Measurements from ENCODE around the gene PCGF3.

The PCGF3 gene

GRCh38 chr4:674172-675035 is 31.2 kb upstream of the PCGF3 start, which contains the start of the genes ATP5ME and MYL5:
TSS of gene ATP5ME (minus strand) at chr4:674276. CDS start at chr4:674247, 29 bp downstream.
TSS of gene MYL5 (plus strand) at chr4:674542. CDS start at chr4:678027, 3,485 bp downstream.
- H3K4me3 ChIP-seq (ENCODE audit: low read length), result peak within 1 kb of the TSS; percentile 90
- peaks cover 17% of the 10 kb centered on the region for H3K36me3 ChIP-seq (ENCODE audit: control insufficient read depth, insufficient read depth, low read length)
- no peaks in the 10 kb centered on the region for H3K27me3 ChIP-seq (ENCODE audit: control insufficient read depth, insufficient read depth, low read length)
- peak within 1 kb of the TSS; percentile 88 for H3K9ac ChIP-seq (ENCODE audit: low read length)
- peak within 1 kb of the TSS; percentile 96 for H3K27ac ChIP-seq (ENCODE audit: low read depth, low read length)
- H3K4me1 ChIP-seq (ENCODE audit: control insufficient read depth, insufficient read depth, low read length), result peaks cover 10% of the 10 kb centered on the region

- Histone ChIP-seq H3K4me3 (ENCODE audit: low read length) (peak overlapping the region; percentile 90), H3K27ac (ENCODE audit: low read depth, low read length) (peak overlapping the region; percentile 96), H3K4me1 (ENCODE audit: control insufficient read depth, insufficient read depth, low read length) (peaks cover 10% of the 10 kb centered on the region), H3K27me3 (ENCODE audit: control insufficient read depth, insufficient read depth, low read length) (no peaks in the 10 kb centered on the region), H3K36me3 (ENCODE audit: control insufficient read depth, insufficient read depth, low read length) (peaks cover 17% of the 10 kb centered on the region), H3K9ac (ENCODE audit: low read length) (peak overlapping the region; percentile 88)
Measured at GRCh38 chr4:675036-675882, 30.4 kb upstream of the PCGF3 start.

GRCh38 chr4:675980-676870 is 29.4 kb upstream of the PCGF3 start:
- H3K4me3 ChIP-seq (ENCODE audit: low read length), result no peak overlapping the region

GRCh38 chr4:676871-677235 is 28.8 kb upstream of the PCGF3 start:
- Histone ChIP-seq H3K4me3 (ENCODE audit: low read length) (no peak overlapping the region), H3K9ac (ENCODE audit: low read length) (no peak overlapping the region), H3K27me3 (ENCODE audit: control insufficient read depth, insufficient read depth, low read length) (no peaks in the 10 kb centered on the region), H3K36me3 (ENCODE audit: control insufficient read depth, insufficient read depth, low read length) (peaks cover 5% of the 10 kb centered on the region), H3K4me1 (ENCODE audit: control insufficient read depth, insufficient read depth, low read length) (peaks cover 10% of the 10 kb centered on the region), H3K27ac (ENCODE audit: low read depth, low read length) (no peak overlapping the region)

More at GRCh38 chr4:675980-676870, 29.4 kb upstream of the PCGF3 start:
- Histone ChIP-seq H3K27ac (ENCODE audit: low read depth, low read length) (no peak overlapping the region), H3K4me1 (ENCODE audit: control insufficient read depth, insufficient read depth, low read length) (peaks cover 10% of the 10 kb centered on the region), H3K36me3 (ENCODE audit: control insufficient read depth, insufficient read depth, low read length) (peaks cover 9% of the 10 kb centered on the region), H3K9ac (ENCODE audit: low read length) (no peak overlapping the region), H3K27me3 (ENCODE audit: control insufficient read depth, insufficient read depth, low read length) (no peaks in the 10 kb centered on the region)

- Histone ChIP-seq H3K36me3 (ENCODE audit: control insufficient read depth, insufficient read depth, low read length) (no peaks in the 10 kb centered on the region), H3K27ac (ENCODE audit: low read depth, low read length) (no peak overlapping the region), H3K4me3 (ENCODE audit: low read length) (no peak overlapping the region), H3K4me1 (ENCODE audit: control insufficient read depth, insufficient read depth, low read length) (peaks cover 10% of the 10 kb centered on the region), H3K27me3 (ENCODE audit: control insufficient read depth, insufficient read depth, low read length) (peaks cover 2% of the 10 kb centered on the region), H3K9ac (ENCODE audit: low read length) (no peak overlapping the region)
Measured at GRCh38 chr4:677431-678293, 28.0 kb upstream of the PCGF3 start.

GRCh38 chr4:678331-679103 is 27.1 kb upstream of the PCGF3 start:
- H3K36me3 ChIP-seq (ENCODE audit: control insufficient read depth, insufficient read depth, low read length), result no peaks in the 10 kb centered on the region
- H3K27ac ChIP-seq (ENCODE audit: low read depth, low read length), result no peak overlapping the region
- peaks cover 6% of the 10 kb centered on the region for H3K4me1 ChIP-seq (ENCODE audit: control insufficient read depth, insufficient read depth, low read length)
- H3K4me3 ChIP-seq (ENCODE audit: low read length), result no peak overlapping the region
- peaks cover 2% of the 10 kb centered on the region for H3K27me3 ChIP-seq (ENCODE audit: control insufficient read depth, insufficient read depth, low read length)
- H3K9ac ChIP-seq (ENCODE audit: low read length), result no peak overlapping the region

GRCh38 chr4:679104-679481 is 26.5 kb upstream of the PCGF3 start:
- Histone ChIP-seq H3K4me3 (ENCODE audit: low read length) (no peak overlapping the region), H3K4me1 (ENCODE audit: control insufficient read depth, insufficient read depth, low read length) (peaks cover 5% of the 10 kb centered on the region), H3K27me3 (ENCODE audit: control insufficient read depth, insufficient read depth, low read length) (peaks cover 2% of the 10 kb centered on the region), H3K27ac (ENCODE audit: low read depth, low read length) (no peak overlapping the region), H3K9ac (ENCODE audit: low read length) (no peak overlapping the region), H3K36me3 (ENCODE audit: control insufficient read depth, insufficient read depth, low read length) (no peaks in the 10 kb centered on the region)

- no peak overlapping the region for H3K4me3 ChIP-seq (ENCODE audit: low read length)
Measured at GRCh38 chr4:679629-680028, 26.0 kb upstream of the PCGF3 start.

GRCh38 chr4:680091-680490 is 25.5 kb upstream of the PCGF3 start:
- H3K27ac ChIP-seq (ENCODE audit: low read depth, low read length), result no peak overlapping the region
- peaks cover 2% of the 10 kb centered on the region for H3K27me3 ChIP-seq (ENCODE audit: control insufficient read depth, insufficient read depth, low read length)

More at GRCh38 chr4:679629-680028, 26.0 kb upstream of the PCGF3 start:
- Histone ChIP-seq H3K4me1 (ENCODE audit: control insufficient read depth, insufficient read depth, low read length) (peaks cover 5% of the 10 kb centered on the region), H3K36me3 (ENCODE audit: control insufficient read depth, insufficient read depth, low read length) (no peaks in the 10 kb centered on the region), H3K9ac (ENCODE audit: low read length) (no peak overlapping the region), H3K27me3 (ENCODE audit: control insufficient read depth, insufficient read depth, low read length) (peaks cover 2% of the 10 kb centered on the region), H3K27ac (ENCODE audit: low read depth, low read length) (no peak overlapping the region)

GRCh38 chr4:680551-680927 is 25.1 kb upstream of the PCGF3 start:
- Histone ChIP-seq H3K27ac (ENCODE audit: low read depth, low read length) (no peak overlapping the region), H3K27me3 (ENCODE audit: control insufficient read depth, insufficient read depth, low read length) (peaks cover 2% of the 10 kb centered on the region), H3K36me3 (ENCODE audit: control insufficient read depth, insufficient read depth, low read length) (peaks cover 2% of the 10 kb centered on the region), H3K4me3 (ENCODE audit: low read length) (peak overlapping the region; percentile 41), H3K9ac (ENCODE audit: low read length) (no peak overlapping the region), H3K4me1 (ENCODE audit: control insufficient read depth, insufficient read depth, low read length) (no peaks in the 10 kb centered on the region)

More at GRCh38 chr4:680091-680490, 25.5 kb upstream of the PCGF3 start:
- Histone ChIP-seq H3K36me3 (ENCODE audit: control insufficient read depth, insufficient read depth, low read length) (peaks cover under 1% of the 10 kb centered on the region), H3K4me3 (ENCODE audit: low read length) (no peak overlapping the region), H3K9ac (ENCODE audit: low read length) (no peak overlapping the region), H3K4me1 (ENCODE audit: control insufficient read depth, insufficient read depth, low read length) (peaks cover 3% of the 10 kb centered on the region)
